Endodermal cell (in vitro differentiated cells): ENCODE data around the gene IL19. TPM values are rescaled to one million over a fixed set of nuclear protein-coding genes. Genes with fewer than 3 reads are reported as not detected.
A peak's percentile ranks its signal among the peaks of the same experiment; 100 is the strongest.

Source experiments
- DNase-seq: peaks from one replicate; pipeline ENCODE4 v3.0.0-alpha.2; 2017
- H3K27ac ChIP-seq: 2 replicates; pipeline ENCODE4 v1.5.1; 2013; ENCODE audit warnings: mild to moderate bottlenecking, low read depth, low read length, moderate library complexity
- H3K27me3 ChIP-seq: 2 replicates; pipeline ENCODE4 v1.6.1; 2013; ENCODE audit warnings: mild to moderate bottlenecking, low read length, moderate library complexity; ENCODE audit not compliant: insufficient read depth, control insufficient read depth, poor library complexity, severe bottlenecking
- H3K36me3 ChIP-seq: 2 replicates; pipeline ENCODE4 v1.7.0; 2013; ENCODE audit warnings: mild to moderate bottlenecking, low read length, moderate library complexity; ENCODE audit not compliant: control insufficient read depth, insufficient read depth
- H3K4me1 ChIP-seq: one replicate; pipeline ENCODE4 v1.7.0; 2013; ENCODE audit warnings: low read length; ENCODE audit not compliant: control insufficient read depth, insufficient read depth
- H3K4me3 ChIP-seq: 2 replicates; pipeline ENCODE4 v1.5.1; 2013; ENCODE audit warnings: mild to moderate bottlenecking, low read length, moderate library complexity
- H3K9ac ChIP-seq: 2 replicates; pipeline ENCODE4 v1.6.1; 2013; ENCODE audit warnings: mild to moderate bottlenecking, low read length, moderate library complexity; ENCODE audit not compliant: poor library complexity, severe bottlenecking; ENCODE audit errors: extremely low read depth
- H3K9me3 ChIP-seq: 2 replicates; pipeline ENCODE4 v1.6.1; 2013; ENCODE audit warnings: mild to moderate bottlenecking, low read length, moderate library complexity; ENCODE audit not compliant: control insufficient read depth
- H3K27ac Mint-ChIP-seq: 2 replicates; pipeline ENCODE4 v1.8.0; 2020; ENCODE audit warnings: mixed read lengths
- H3K27me3 Mint-ChIP-seq: 2 replicates; pipeline ENCODE4 v1.8.0; 2021; ENCODE audit warnings: mild to moderate bottlenecking, mixed read lengths; ENCODE audit not compliant: insufficient read depth
- H3K36me3 Mint-ChIP-seq: 2 replicates; pipeline ENCODE4 v1.8.0; 2020; ENCODE audit warnings: low read depth, mixed read lengths
- H3K4me1 Mint-ChIP-seq: 2 replicates; pipeline ENCODE4 v1.8.0; 2020; ENCODE audit warnings: mixed read lengths
- H3K4me3 Mint-ChIP-seq: 2 replicates; pipeline ENCODE4 v1.8.0; 2020; ENCODE audit warnings: mild to moderate bottlenecking, moderate library complexity, mixed read lengths
- H3K9me3 Mint-ChIP-seq: 2 replicates; pipeline ENCODE4 v1.8.0; 2020; ENCODE audit warnings: mild to moderate bottlenecking, mixed read lengths
- CTCF ChIP-seq: fragments of 200-600 bp; sonication (generic); conservative IDR thresholded peaks from 2 replicates; pipeline ENCODE4 v1.5.0; 2021; ENCODE audit warnings: antibody characterized with exemption, mild to moderate bottlenecking
- WGBS, 2 experiments: methylation state at CpG; one replicate each; pipeline versions ENCODE4 v1.1.5 to v1.1.7; 2013; ENCODE audit warnings: missing lambda C conversion rate in 2 of 2, mixed read lengths in 1 of 2; ENCODE audit not compliant: insufficient coverage in 1 of 2, insufficient read length in 1 of 2; 5-methylcytosine and 5-hydroxymethylcytosine counted together
- total RNA-seq, 2 donors: library from RNA; stranded (reverse); fragmentation: NEBNext Ultra II Directional in 1 of 2; extraction: Animal tissue kit (Norgen Biotek cat#: 25700) in 1 of 2; gene quantifications; 2 replicates in 1 of 2; 3 replicates in 1 of 2; pipeline ENCODE4 v1.2.1, GENCODE V29; 2021

IL19 gene
- total RNA-seq, 2 donors from 2014 or later = not detected

GRCh38 chr1:206804156-206804737 lies 33.7 kb downstream of the IL19 start:
- peaks cover 11% of the 10 kb centered on the region for H3K4me1 Mint-ChIP-seq
- no peak overlapping the region for H3K27ac ChIP-seq
- no peak overlapping the region for H3K27ac Mint-ChIP-seq
- no peak for TF ChIP-seq CTCF
- H3K9me3 Mint-ChIP-seq = no peaks in the 10 kb centered on the region
- H3K9ac ChIP-seq = no peak overlapping the region
- H3K27me3 Mint-ChIP-seq = peaks cover 5% of the 10 kb centered on the region
- H3K4me3 Mint-ChIP-seq = no peak overlapping the region
- H3K27me3 ChIP-seq = peaks cover 14% of the 10 kb centered on the region
- no peak for DNase-seq
- no peak overlapping the region for H3K4me3 ChIP-seq
- H3K9me3 ChIP-seq = no peaks in the 10 kb centered on the region
- no peaks in the 10 kb centered on the region for H3K36me3 Mint-ChIP-seq
- H3K36me3 ChIP-seq = no peaks in the 10 kb centered on the region
- no peaks in the 10 kb centered on the region for H3K4me1 ChIP-seq
- WGBS, 2 experiments = 86 to 95% methylated on average over 1 of the region's 1 CpG

- Histone ChIP-seq H3K4me1 (no peaks in the 10 kb centered on the region), H3K9me3 (no peaks in the 10 kb centered on the region), H3K9ac (no peak overlapping the region), H3K27ac (no peak overlapping the region), H3K27me3 (peaks cover 14% of the 10 kb centered on the region), H3K4me3 (no peak overlapping the region), H3K36me3 (no peaks in the 10 kb centered on the region)
- DNase-seq = no peak
- TF ChIP-seq CTCF = no peak
- Mint-ChIP-seq H3K27ac (no peak overlapping the region), H3K36me3 (no peaks in the 10 kb centered on the region), H3K27me3 (peaks cover 5% of the 10 kb centered on the region), H3K9me3 (no peaks in the 10 kb centered on the region), H3K4me1 (peaks cover 13% of the 10 kb centered on the region), H3K4me3 (no peak overlapping the region)
- WGBS, 2 experiments = 100% methylated on average over 1 of the region's 1 CpG; no CpG with 5 or more reads in 1 of the 2 experiments
Measured at GRCh38 chr1:206805357-206805756, 34.8 kb downstream of the IL19 start.

- WGBS, 2 experiments = 42 to 50% methylated on average over 2 of the region's 2 CpGs
- peaks cover 5% of the 10 kb centered on the region for H3K27me3 Mint-ChIP-seq
- peaks cover 13% of the 10 kb centered on the region for H3K4me1 Mint-ChIP-seq
- Histone ChIP-seq H3K27me3 (peaks cover 14% of the 10 kb centered on the region), H3K4me1 (no peaks in the 10 kb centered on the region), H3K4me3 (no peak overlapping the region), H3K9ac (no peak overlapping the region), H3K27ac (no peak overlapping the region), H3K36me3 (no peaks in the 10 kb centered on the region), H3K9me3 (no peaks in the 10 kb centered on the region)
- H3K27ac Mint-ChIP-seq = peak overlapping the region; percentile 22
- peaks cover 12% of the 10 kb centered on the region for H3K9me3 Mint-ChIP-seq
- H3K36me3 Mint-ChIP-seq = no peaks in the 10 kb centered on the region
- peak; percentile 67 for TF ChIP-seq CTCF
- H3K4me3 Mint-ChIP-seq = no peak overlapping the region
- DNase-seq = peak; percentile 80
Measured at GRCh38 chr1:206808615-206809014, 38.0 kb downstream of the IL19 start.
